Coronary artery (tissue), 2 donors: ENCODE data around the gene SLC44A5.
"Not testable (repeated sequence)": the region's sequence is repeated elsewhere in the genome, so short reads cannot be mapped to it uniquely, and the experiment has no call there.

Experiments
- DNase-seq: peaks from one replicate; pipeline ENCODE4 v3.0.0-alpha.2; 2017; ENCODE audit warnings: low spot score
- H3K27ac ChIP-seq, 2 donors: fragments of 200-600 bp; sonication (generic); one replicate each; pipeline ENCODE4 v1.5.1; 2016 to 2019
- H3K4me3 ChIP-seq: fragments of 200-600 bp; sonication (generic); 2 replicates; pipeline ENCODE4 v1.5.1; 2016; ENCODE audit warnings: mild to moderate bottlenecking, moderate library complexity
- TF ChIP-seq, protein P1 (sequence below): fragments of 200-600 bp; sonication (generic); IDR thresholded peaks from one replicate; pipeline ENCODE4 v1.5.1; 2019; ENCODE audit warnings: antibody characterized with exemption

Gene SLC44A5

DNA sequence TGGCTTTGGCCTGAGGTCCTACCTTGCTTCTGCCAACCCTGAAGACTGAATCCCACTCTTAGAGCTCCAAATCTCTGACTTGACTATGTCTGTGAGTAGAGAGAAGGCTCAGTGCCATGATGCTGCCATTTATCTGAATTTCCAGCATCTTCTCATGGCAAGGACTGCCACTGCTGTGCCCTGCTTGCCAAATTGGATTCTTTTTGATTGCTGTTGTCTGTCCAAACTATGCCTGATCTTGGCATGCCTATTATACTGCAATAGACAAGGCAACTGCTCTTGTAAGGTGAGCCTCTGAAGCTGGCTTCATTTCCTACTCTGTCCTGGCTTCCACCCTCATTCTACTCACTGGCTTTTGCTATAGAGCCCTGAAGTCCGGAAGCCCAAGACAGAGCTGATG is 210.2 kb downstream of the SLC44A5 start:
- H3K27ac ChIP-seq, result no peak overlapping the region
- TF ChIP-seq, protein P1, sequence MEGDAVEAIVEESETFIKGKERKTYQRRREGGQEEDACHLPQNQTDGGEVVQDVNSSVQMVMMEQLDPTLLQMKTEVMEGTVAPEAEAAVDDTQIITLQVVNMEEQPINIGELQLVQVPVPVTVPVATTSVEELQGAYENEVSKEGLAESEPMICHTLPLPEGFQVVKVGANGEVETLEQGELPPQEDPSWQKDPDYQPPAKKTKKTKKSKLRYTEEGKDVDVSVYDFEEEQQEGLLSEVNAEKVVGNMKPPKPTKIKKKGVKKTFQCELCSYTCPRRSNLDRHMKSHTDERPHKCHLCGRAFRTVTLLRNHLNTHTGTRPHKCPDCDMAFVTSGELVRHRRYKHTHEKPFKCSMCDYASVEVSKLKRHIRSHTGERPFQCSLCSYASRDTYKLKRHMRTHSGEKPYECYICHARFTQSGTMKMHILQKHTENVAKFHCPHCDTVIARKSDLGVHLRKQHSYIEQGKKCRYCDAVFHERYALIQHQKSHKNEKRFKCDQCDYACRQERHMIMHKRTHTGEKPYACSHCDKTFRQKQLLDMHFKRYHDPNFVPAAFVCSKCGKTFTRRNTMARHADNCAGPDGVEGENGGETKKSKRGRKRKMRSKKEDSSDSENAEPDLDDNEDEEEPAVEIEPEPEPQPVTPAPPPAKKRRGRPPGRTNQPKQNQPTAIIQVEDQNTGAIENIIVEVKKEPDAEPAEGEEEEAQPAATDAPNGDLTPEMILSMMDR, result no peak
- H3K4me3 ChIP-seq, result no peak overlapping the region
- no peak for DNase-seq

DNA sequence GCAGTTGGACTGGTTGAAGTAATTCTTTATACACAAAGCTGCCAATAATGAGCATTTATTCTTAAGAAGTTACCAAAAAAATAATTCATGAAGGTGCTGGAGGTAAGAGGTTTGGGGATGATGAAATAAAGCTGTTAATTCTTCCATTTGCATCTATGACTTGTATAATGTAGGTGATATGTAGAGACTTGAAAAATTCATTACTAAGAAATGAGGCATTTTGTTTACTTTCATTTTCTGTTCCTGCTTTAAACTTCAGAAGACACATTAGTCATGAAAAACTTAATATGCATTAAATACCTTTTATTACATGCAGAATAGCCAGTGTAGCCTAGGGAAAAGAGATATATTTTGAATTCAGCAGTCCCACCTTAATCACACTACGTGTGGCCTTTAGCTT is 214.2 kb downstream of the SLC44A5 start:
- TF ChIP-seq, protein P1, result no peak
- DNase-seq, result no peak
- no peak overlapping the region for H3K27ac ChIP-seq
- H3K4me3 ChIP-seq, result no peak overlapping the region

DNA sequence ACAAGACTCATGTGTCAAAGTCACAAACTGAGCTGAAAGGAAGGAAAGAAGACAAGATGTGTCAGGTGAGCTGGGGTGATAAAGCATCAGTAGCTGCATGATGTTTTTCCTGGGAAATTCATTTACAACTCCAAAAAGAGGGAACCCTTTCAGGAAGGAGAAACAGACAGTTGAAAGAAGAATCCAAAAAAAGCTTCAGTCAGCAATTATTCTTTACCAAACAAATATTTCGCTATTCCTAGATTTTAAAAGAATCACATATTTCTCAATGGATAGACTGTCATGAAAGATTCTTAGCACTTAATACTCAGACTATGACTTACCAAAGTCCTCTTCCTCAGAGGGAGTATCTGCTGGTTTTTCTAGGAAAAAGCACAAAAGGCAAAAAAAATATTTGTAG is 214.7 kb downstream of the SLC44A5 start:
- TF ChIP-seq, protein P1, result no peak
- H3K4me3 ChIP-seq, result no peak overlapping the region
- no peak for DNase-seq
- H3K27ac ChIP-seq, result no peak overlapping the region

DNA sequence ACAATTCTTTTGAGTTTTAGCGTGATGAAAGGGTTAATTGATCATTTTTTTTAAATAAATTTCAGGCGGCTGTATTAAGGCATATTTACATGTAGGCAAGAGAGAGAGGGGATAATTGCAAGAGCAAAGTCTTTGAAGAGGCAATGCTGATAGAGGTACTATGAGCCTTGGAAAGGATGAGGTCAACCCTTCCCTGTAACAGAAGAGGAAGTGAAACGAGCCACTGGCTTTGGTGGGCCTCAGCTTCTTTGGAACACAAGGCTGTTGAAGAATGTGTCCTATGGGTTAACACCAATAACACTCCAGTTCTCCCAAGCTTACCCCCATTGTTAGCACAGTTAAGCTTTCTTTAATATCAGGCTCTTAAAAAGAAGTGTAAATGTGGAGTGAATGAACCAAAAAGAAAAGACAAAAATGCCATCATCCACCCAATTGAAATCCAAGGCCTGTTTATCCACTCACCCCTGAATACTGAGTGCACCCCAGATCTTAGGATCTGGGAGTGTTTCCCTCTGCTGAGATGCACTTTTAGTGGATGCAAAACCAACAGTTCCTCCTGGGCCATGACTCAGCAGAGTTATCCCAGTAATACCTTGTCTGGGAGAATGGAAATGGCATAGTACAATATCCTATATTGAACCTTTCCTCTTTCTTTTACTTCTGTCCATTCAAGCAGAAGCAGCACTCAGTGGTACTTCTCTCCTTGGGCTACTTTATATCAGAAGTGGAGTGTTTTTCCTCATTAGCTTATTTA is 216.4 kb downstream of the SLC44A5 start:
- TF ChIP-seq, protein P1, result no peak
- H3K4me3 ChIP-seq, result no peak overlapping the region
- H3K27ac ChIP-seq, result no peak overlapping the region
- DNase-seq, result no peak

DNA sequence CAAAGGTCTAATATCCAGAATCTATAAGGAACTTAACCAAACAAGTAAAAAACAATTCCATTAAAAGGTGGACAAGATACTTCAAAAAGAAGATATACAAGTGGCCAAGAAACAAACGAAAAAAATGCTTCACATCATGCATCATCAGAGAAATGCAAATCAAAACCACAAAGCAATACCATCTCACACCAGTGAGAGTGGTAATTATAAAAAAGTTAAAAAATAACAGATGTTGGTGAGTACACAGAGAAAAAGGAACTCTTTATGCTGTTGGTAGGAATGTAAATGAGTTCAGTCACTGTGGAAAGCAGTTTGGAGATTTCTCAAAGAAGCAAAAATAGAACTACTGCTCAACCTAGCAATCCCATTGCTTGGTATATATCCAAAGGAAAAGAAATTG is 218.6 kb downstream of the SLC44A5 start:
- H3K27ac ChIP-seq, result no peak overlapping the region
- DNase-seq, result no peak
- no peak overlapping the region for H3K4me3 ChIP-seq
- TF ChIP-seq, protein P1, result no peak

DNA sequence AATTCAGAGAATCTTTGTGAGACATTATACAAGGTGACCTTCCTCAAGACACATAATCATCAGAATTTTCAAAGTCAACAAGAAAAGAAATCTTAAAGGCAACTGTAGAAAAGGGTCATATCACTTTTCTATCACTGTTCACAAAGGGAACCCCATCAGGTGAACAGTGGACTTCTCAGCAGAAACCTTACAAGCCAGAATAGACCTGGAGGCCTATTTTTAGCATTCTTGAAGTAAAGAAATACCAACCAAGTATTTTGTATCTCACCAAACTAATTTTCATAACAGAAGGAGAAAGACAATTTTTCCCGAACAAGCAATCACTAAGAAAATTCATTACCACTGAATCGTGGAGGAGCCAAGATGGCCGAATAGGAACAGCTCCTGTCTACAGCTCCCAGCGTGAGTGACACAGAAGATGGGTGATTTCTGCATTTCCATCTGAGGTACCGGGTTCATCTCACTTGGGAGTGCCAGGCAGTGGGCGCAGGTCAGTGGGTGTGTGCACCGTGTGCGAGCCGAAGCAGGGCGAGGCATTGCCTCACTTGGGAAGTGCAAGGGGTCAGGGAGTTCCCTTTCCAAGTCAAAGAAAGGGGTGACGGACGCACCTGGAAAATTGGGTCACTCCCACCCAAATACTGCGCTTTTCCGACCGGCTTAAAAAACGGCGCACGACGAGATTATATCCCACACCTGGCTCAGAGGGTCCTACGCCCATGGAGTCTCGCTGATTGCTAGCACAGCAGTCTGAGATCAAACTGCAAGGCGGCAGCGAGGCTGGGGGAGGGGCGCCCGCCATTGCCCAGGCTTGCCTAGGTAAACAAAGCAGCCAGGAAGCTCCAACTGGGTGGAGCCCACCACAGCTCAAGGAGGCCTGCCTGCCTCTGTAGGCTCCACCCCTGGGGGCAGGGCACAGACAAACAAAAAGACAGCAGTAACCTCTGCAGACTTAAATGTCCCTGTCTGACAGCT is 235.2 kb downstream of the SLC44A5 start:
- not testable (repeated sequence) for DNase-seq, H3K27ac ChIP-seq, H3K4me3 ChIP-seq

DNA sequence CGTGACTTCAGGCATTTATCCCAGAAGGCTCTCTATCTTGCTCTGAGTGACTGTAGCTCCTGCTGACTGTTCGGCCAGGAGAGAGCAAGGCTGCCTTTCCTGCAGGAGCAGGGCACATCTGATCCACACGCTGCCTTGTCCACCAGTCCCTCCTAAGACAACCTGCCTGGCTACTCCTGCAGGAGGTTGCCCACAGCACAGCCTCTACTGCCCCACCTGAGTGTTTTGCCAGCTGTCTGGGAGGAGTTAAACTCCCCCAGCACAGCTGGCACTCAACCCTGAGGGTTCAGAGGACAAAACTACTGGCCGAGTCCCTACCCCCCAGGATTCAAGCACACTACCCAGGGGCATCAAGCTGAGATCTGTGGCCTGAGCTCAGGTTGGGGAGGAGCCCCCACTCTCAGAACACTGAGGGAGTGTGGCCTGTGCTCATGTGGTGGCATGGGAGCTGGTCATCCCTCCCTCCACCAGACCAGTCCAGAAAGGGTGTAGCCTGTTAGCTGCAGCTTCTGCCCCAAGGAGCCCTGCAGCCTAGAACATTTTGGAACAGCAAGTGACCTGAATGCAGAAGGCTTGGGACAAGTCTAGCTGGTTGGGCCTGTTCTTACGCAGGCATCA is 237.3 kb downstream of the SLC44A5 start:
- no peak for DNase-seq
- TF ChIP-seq, protein P1, result no peak
- H3K4me3 ChIP-seq, result no peak overlapping the region
- H3K27ac ChIP-seq, result no peak overlapping the region
